NT2/D1 (cell line): Measurements from ENCODE around the gene SNCAIP.

Experiments
- SUZ12 ChIP-seq: IDR thresholded peaks from 2 replicates; pipeline ENCODE4 v1.6.1; 2011; ENCODE audit not compliant: insufficient read length, insufficient read depth; ENCODE audit errors: extremely low read depth
- YY1 ChIP-seq: IDR thresholded peaks from 2 replicates; pipeline ENCODE4 v1.6.1; 2011; ENCODE audit not compliant: insufficient read length, insufficient read depth
- ZNF274 ChIP-seq: IDR thresholded peaks from 2 replicates; pipeline ENCODE4 v1.6.1; 2011; ENCODE audit warnings: mild to moderate bottlenecking, low read depth, low read length

- no peak for TF ChIP-seq ZNF274
- no peak for TF ChIP-seq SUZ12
- no peak for TF ChIP-seq YY1
Observed at GRCh38 chr5:122420537-122421236, 108.7 kb downstream of the SNCAIP start.
